GM21447 (cell line): Measurements from ENCODE around the gene NDUFB10.
A peak's percentile ranks its signal among the peaks of the same experiment; 100 is the strongest.

Experiments used
- ATAC-seq: cut with Tn5 transposase; IDR thresholded peaks from one replicate; pipeline ENCODE4 v1.9.1; 2021; ENCODE audit not compliant: unreplicated experiment

The NDUFB10 gene

GRCh38 chr16:1965396-1966001 is 6.2 kb downstream of the NDUFB10 start:
- ATAC-seq: no peak

GRCh38 chr16:1966460-1966859 is 7.1 kb downstream of the NDUFB10 start, which contains the start of gene RNF151:
TSS of gene RNF151 (plus strand) at chr16:1966856. CDS start at chr16:1966882, 26 bp downstream.
- ATAC-seq: no peak

DNA sequence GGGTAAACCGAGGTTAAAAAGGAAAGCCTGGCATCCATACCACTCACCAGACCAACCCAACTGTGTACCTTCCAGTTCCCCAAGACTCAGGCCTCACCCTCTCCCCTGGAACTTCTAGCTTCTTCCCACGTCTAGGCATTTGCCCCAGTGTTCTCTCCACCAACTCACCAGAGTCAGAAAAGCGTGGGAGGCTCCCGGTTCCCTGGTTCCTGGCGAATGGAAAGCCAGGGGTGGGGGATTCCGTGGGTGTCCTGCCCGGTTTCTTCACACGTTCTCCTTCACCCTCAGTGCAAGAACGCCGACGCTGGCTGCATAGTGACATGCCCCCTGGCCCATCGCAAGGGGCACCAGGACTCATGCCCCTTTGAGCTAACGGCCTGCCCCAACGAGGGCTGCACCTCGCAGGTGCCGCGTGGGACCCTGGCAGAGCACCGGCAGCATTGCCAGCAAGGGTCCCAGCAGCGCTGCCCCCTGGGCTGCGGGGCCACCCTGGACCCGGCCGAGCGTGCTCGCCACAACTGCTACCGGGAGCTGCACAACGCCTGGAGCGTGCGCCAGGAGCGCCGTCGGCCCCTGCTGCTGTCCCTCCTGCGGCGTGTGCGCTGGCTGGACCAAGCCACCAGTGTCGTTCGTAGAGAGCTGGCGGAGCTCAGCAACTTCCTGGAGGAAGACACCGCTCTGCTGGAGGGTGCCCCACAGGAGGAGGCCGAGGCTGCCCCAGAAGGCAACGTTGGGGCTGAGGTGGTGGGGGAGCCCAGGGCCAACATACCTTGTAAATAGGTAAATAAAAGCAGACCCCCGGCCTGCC is 9.0 kb downstream of the NDUFB10 start:
- ATAC-seq: no peak

GRCh38 chr16:1971796-1972489 is 12.6 kb downstream of the NDUFB10 start, which contains the start of gene TBL3:
TSS of gene TBL3 (plus strand) at chr16:1972053. CDS start at chr16:1972165, 112 bp downstream.
- ATAC-seq: peak; percentile 78

DNA sequence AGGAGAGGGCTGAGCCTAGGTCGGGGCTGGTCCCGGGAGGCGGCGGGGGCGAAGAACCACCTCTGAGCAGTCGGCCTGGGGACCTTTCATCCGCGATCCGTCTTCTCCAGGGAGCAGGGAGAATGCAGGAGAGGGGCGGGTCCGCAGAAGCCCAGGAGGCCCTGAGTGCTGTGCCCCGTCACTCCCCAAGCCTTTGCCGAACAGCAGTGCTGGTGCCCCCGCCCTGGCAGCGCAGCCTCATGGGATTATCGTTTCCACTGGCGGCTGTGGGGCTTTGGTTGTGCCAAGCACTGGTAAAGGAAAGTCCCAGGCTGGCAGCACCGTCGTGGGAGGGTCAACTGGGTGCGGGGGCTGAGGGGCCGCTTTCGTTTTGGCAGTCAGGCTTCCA is 13.1 kb downstream of the NDUFB10 start:
- no peak for ATAC-seq

GRCh38 chr16:1973461-1974156 is 14.3 kb downstream of the NDUFB10 start:
- ATAC-seq: no peak

GRCh38 chr16:1974157-1975070 is 15.1 kb downstream of the NDUFB10 start:
- ATAC-seq: no peak

- ATAC-seq: no peak
Observed at GRCh38 chr16:1975432-1976215, 16.3 kb downstream of the NDUFB10 start.

DNA sequence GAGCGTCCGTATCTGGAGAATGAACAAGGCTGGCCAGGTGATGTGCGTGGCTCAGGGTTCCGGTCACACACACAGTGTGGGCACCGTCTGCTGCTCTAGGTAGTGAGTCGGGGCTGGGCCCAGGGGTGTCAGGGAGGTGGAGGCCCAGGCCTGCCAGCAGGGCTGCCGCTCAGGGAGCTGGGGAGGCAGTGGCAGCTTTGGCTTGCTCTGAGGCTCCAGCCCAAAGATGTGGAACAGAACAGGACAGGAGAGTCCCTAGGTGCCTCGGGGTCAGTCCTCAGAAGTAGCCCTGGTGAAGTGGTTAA is 16.8 kb downstream of the NDUFB10 start:
- no peak for ATAC-seq

- no peak for ATAC-seq
Observed at GRCh38 chr16:1976951-1977874, 17.9 kb downstream of the NDUFB10 start.

GRCh38 chr16:1977875-1978268 is 18.5 kb downstream of the NDUFB10 start:
- ATAC-seq: no peak

- ATAC-seq: no peak
Observed at GRCh38 chr16:1978476-1979120, 19.3 kb downstream of the NDUFB10 start.

GRCh38 chr16:1979271-1980029 is 20.1 kb downstream of the NDUFB10 start:
- ATAC-seq: no peak

DNA sequence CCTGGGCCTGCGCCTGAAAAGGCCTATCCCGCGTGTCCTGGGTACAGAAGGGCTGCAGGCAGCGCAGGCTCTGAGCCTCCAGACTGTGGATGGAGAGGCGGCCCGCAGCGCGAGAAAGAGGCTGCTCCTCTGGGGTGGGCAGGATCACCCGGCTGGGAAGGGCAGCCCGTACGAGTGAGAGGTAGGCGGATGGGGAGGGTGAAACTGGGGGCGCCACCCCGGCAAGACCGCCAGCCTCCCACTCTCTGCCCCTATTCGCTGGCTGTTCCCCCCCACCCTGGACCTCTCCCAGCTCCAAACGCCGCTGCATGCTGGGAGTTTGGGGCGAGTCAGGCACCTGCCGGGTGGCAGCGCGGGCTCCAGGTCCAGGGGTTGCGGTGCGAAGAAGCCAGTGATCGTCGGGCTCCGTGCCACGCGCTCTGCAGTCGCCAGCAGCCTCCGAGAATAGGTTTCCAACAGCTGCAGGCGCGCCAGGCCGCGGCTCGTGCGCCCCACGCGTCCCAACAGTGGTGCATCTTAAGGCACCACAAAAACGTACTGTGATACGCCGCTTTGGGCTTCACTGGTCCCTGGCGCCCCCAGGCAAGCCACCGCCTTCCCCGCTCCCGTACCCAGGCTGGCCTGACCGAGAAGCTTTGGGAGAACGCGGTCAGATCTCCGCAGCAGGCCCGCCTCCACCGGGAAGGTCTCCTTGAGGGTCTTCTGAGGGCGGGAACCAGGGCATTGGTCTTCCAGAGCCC is 20.9 kb downstream of the NDUFB10 start:
- no peak for ATAC-seq

GRCh38 chr16:1980770-1981087 is 21.4 kb downstream of the NDUFB10 start:
- ATAC-seq: no peak

GRCh38 chr16:1981398-1981836 is 22.1 kb downstream of the NDUFB10 start, which contains the start of gene NOXO1:
TSS of gene NOXO1 (minus strand) at chr16:1981469. CDS start at chr16:1981179, 290 bp downstream.
- no peak for ATAC-seq

- ATAC-seq: no peak
Observed at GRCh38 chr16:1982013-1982433, 22.7 kb downstream of the NDUFB10 start.
